HG03097 (cell line): Measurements from ENCODE around the gene RREB1.
"Not testable (repeated sequence)": the region's sequence is repeated elsewhere in the genome, so short reads cannot be mapped to it uniquely, and the experiment has no call there.

Experiments
- ATAC-seq: cut with Tn5 transposase; IDR thresholded peaks from one replicate; pipeline ENCODE4 v1.9.1; 2021; ENCODE audit not compliant: unreplicated experiment, low FRiP score

RREB1 gene

GRCh38 chr6:7274525-7274924 lies 166.8 kb downstream of the RREB1 start:
- ATAC-seq = not testable (repeated sequence)

- no peak for ATAC-seq
Measured at GRCh38 chr6:7276199-7276524, 168.4 kb downstream of the RREB1 start.

- no peak for ATAC-seq
Measured at GRCh38 chr6:7282097-7282906, 174.5 kb downstream of the RREB1 start.

- no peak for ATAC-seq
Measured at GRCh38 chr6:7283676-7284075, 175.9 kb downstream of the RREB1 start.

- no peak for ATAC-seq
Measured at GRCh38 chr6:7285416-7285815, 177.7 kb downstream of the RREB1 start.

GRCh38 chr6:7290079-7290478 lies 182.3 kb downstream of the RREB1 start:
- ATAC-seq = no peak

- ATAC-seq = no peak
Measured at GRCh38 chr6:7292596-7293255, 185.0 kb downstream of the RREB1 start.

GRCh38 chr6:7295916-7296315 lies 188.2 kb downstream of the RREB1 start:
- no peak for ATAC-seq

GRCh38 chr6:7296602-7297001 lies 188.8 kb downstream of the RREB1 start:
- no peak for ATAC-seq

- no peak for ATAC-seq
Measured at GRCh38 chr6:7298113-7298512, 190.4 kb downstream of the RREB1 start.

GRCh38 chr6:7300926-7301325 lies 193.2 kb downstream of the RREB1 start:
- ATAC-seq = no peak
